Gastroesophageal sphincter (tissue), 3 donors: Measurements from ENCODE around the gene TOX2.

ENCODE experiments used
- EP300 ChIP-seq: sonication (generic); formaldehyde crosslinking; IDR thresholded peaks from one replicate; pipeline ENCODE4 v1.6.1; 2017; ENCODE audit warnings: antibody characterized with exemption, mild to moderate bottlenecking
- POLR2A ChIP-seq, 2 donors: fragments of 450-650 bp; IDR thresholded peaks; one replicate each; pipeline ENCODE4 v1.6.1; 2017; ENCODE audit warnings: antibody characterized with exemption in 2 of 2, mild to moderate bottlenecking in 2 of 2, moderate library complexity in 1 of 2
- TF ChIP-seq, protein P1 (sequence below), 4 experiments: fragments of 200-600 bp in 2 of 4; fragments of 450-650 bp in 2 of 4; sonication (generic) in 1 of 4; IDR thresholded peaks; one replicate each; pipeline ENCODE4 v1.5.1; 2017 to 2019; ENCODE audit warnings: antibody characterized with exemption in 4 of 4, mild to moderate bottlenecking in 2 of 4, moderate library complexity in 2 of 4

DNA sequence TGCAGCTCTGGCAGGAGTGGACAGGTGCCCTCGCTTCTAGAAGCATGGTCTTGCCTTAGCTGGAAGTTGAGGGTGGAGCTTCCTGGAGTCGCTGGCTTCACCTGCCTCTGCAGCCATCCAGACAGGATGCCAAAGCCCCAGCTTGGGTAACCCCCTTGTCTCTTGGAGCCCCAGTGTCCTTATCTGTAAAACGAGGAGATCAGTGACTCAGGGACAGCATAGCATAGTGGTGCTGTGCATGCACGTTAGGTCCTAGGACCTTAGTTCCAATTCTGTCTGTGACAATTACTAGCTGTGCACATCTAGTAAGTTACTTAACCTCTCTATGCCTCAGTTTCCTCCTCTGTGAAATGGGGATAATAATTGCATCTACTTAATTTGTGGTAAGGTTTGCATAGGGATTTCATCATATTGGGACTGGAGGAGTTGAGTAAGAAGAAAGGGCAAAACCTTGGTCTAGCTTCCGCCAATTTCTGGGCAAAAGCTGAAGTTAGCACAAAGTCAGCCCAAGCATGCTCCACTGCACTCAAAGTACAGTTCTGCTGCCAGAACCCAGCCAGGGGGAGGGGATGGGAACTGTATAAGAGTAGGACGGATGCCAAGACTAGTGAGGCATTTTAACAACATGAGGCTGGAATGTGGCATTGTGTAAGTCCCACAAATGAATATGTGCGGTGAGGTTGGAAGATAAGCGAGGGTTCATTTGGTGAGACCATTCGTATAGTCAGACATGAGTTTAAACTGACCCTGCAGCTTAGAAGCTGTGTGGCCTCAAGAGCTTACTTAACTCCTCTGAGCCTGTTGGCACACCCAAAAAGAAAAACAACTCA, 24.5 kb downstream of the TOX2 start:
- TF ChIP-seq, protein P1, sequence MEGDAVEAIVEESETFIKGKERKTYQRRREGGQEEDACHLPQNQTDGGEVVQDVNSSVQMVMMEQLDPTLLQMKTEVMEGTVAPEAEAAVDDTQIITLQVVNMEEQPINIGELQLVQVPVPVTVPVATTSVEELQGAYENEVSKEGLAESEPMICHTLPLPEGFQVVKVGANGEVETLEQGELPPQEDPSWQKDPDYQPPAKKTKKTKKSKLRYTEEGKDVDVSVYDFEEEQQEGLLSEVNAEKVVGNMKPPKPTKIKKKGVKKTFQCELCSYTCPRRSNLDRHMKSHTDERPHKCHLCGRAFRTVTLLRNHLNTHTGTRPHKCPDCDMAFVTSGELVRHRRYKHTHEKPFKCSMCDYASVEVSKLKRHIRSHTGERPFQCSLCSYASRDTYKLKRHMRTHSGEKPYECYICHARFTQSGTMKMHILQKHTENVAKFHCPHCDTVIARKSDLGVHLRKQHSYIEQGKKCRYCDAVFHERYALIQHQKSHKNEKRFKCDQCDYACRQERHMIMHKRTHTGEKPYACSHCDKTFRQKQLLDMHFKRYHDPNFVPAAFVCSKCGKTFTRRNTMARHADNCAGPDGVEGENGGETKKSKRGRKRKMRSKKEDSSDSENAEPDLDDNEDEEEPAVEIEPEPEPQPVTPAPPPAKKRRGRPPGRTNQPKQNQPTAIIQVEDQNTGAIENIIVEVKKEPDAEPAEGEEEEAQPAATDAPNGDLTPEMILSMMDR (IDR thresholded peaks at IDR 0.05), result no peak
- no peak for TF ChIP-seq EP300
- no peak for TF ChIP-seq POLR2A (IDR thresholded peaks at IDR 0.05)
